ENCODE results near the gene PLPP6. TPM values are rescaled to one million over a fixed set of nuclear protein-coding genes. Genes with fewer than 3 reads are reported as not detected.

The PLPP6 gene
- total and polyA plus RNA-seq, 2 donors (not counting 1 experiment from before 2014, with no cell fraction given): 6.3 to 14.3 TPM

Other genes with a start within 250 kb of the PLPP6 start
- 0.15 and 0.54 TPM in 2 replicates for gene SLC1A1, start 171.8 kb upstream of the PLPP6 start, total RNA-seq
- 0.10 TPM in 1 of 2 replicates, not detected in the other for gene SLC1A1, start 171.8 kb upstream of the PLPP6 start, polyA plus RNA-seq
- gene SPATA6L, start 4.2 kb downstream of the PLPP6 start, total RNA-seq: 1.2 and 1.7 TPM in 2 replicates
- 0.09 and 0.30 TPM in 2 replicates for gene SPATA6L, start 4.2 kb downstream of the PLPP6 start, polyA plus RNA-seq
- 16.0 and 19.3 TPM in 2 replicates for gene CDC37L1, start 17.3 kb downstream of the PLPP6 start, total RNA-seq
- 3.0 and 3.3 TPM in 2 replicates for gene CDC37L1, start 17.3 kb downstream of the PLPP6 start, polyA plus RNA-seq
- gene AK3, start 78.9 kb downstream of the PLPP6 start, total RNA-seq: 20.4 and 22.9 TPM in 2 replicates
- 9.9 and 10.9 TPM in 2 replicates for gene AK3, start 78.9 kb downstream of the PLPP6 start, polyA plus RNA-seq
- 21.7 and 29.6 TPM in 2 replicates for gene RCL1, start 130.7 kb downstream of the PLPP6 start, total RNA-seq
- gene RCL1, start 130.7 kb downstream of the PLPP6 start, polyA plus RNA-seq: 10.5 and 14.3 TPM in 2 replicates

All from B cell (primary cell).